T-cell (primary cell): ENCODE results near the gene CCDC91. TPM values are rescaled to one million over a fixed set of nuclear protein-coding genes. Genes with fewer than 3 reads are reported as not detected.
A peak's percentile ranks its signal among the peaks of the same experiment; 100 is the strongest.
"Not testable (repeated sequence)": the region's sequence is repeated elsewhere in the genome, so short reads cannot be mapped to it uniquely, and the experiment has no call there.

Source experiments
- ATAC-seq, 4 experiments: fragments of 200-7000 bp in 3 of 4; fragments of 150-1000 bp in 1 of 4; cut with Tn5 transposase; replicated peaks in 1 of 4; 1 replicate in 3 of 4; 2 replicates in 1 of 4; pipeline ENCODE4 v1.10.0; 2021; ENCODE audit warnings: moderate library complexity in 3 of 4, mild to moderate bottlenecking in 2 of 4, moderate number of reproducible peaks in 1 of 4
- CTCF ChIA-PET, 2 donors: fragments of 300-600 bp; sonication (Branson Sonifier 250); formaldehyde crosslinking; loops; one replicate each; lab custom pipeline; 2022; ENCODE audit warnings: antibody characterized with exemption in 2 of 2; lab: Charles Lee
- POLR2A ChIA-PET, 2 donors: fragments of 300-600 bp; sonication (Branson Sonifier 250); formaldehyde crosslinking; loops; one replicate each; lab custom pipeline; 2022; ENCODE audit warnings: antibody characterized with exemption in 2 of 2; lab: Charles Lee
- DNase-seq, 35 experiments: peaks; one replicate each; pipeline versions ENCODE4 v3.0.0 to v3.0.0-alpha.2; 2013 to 2023
- H3K27ac ChIP-seq: one replicate; pipeline ENCODE4 v1.5.1; 2013; ENCODE audit warnings: low read length
- H3K27me3 ChIP-seq, 2 experiments: replicated peaks in 1 of 2; 1 replicate in 1 of 2; 2 replicates in 1 of 2; pipeline versions ENCODE4 v1.6.1 to v1.7.0; 2013; ENCODE audit warnings: low read length in 1 of 2, mixed read lengths in 1 of 2; ENCODE audit not compliant: control insufficient read depth in 2 of 2, insufficient read depth in 2 of 2; ENCODE audit errors: extremely low read depth in 1 of 2
- H3K36me3 ChIP-seq, 2 donors: 1 replicate in 1 of 2; 2 replicates in 1 of 2; pipeline versions ENCODE4 v1.6.1 to v1.7.0; 2013; ENCODE audit warnings: low read length in 1 of 2; ENCODE audit not compliant: control insufficient read depth in 2 of 2, insufficient read depth in 1 of 2; ENCODE audit errors: extremely low read depth in 1 of 2
- H3K4me1 ChIP-seq, 2 experiments: 1 replicate in 1 of 2; 2 replicates in 1 of 2; pipeline versions ENCODE4 v1.6.1 to v1.7.0; 2013; ENCODE audit warnings: low read length in 2 of 2, mixed read lengths in 1 of 2; ENCODE audit not compliant: insufficient read depth in 2 of 2, control insufficient read depth in 1 of 2; ENCODE audit errors: extremely low read depth in 1 of 2
- H3K4me3 ChIP-seq, 2 donors: 1 replicate in 1 of 2; 2 replicates in 1 of 2; pipeline versions ENCODE4 v1.5.1 to v1.7.0; 2013; ENCODE audit warnings: mild to moderate bottlenecking in 2 of 2, low read length in 1 of 2, moderate library complexity in 1 of 2; ENCODE audit not compliant: control insufficient read depth in 1 of 2; ENCODE audit errors: extremely low read depth in 1 of 2
- H3K9me3 ChIP-seq: 2 replicates; pipeline ENCODE4 v1.7.0; 2013
- H3K27ac Mint-ChIP-seq, 2 donors: one replicate each; pipeline ENCODE4 v1.8.0; 2020 to 2021; ENCODE audit warnings: mild to moderate bottlenecking in 2 of 2, mixed read lengths in 2 of 2
- H3K27me3 Mint-ChIP-seq, 2 donors: one replicate each; pipeline ENCODE4 v1.8.0; 2021 to 2022; ENCODE audit warnings: mixed read lengths in 2 of 2
- H3K36me3 Mint-ChIP-seq: one replicate; pipeline ENCODE4 v1.8.0; 2021; ENCODE audit warnings: mixed read lengths
- H3K4me1 Mint-ChIP-seq, 3 donors: one replicate each; pipeline ENCODE4 v1.8.0; 2020 to 2022; ENCODE audit warnings: mixed read lengths in 3 of 3, mild to moderate bottlenecking in 1 of 3
- H3K4me3 Mint-ChIP-seq, 3 donors: one replicate each; pipeline ENCODE4 v1.8.0; 2020 to 2022; ENCODE audit warnings: mild to moderate bottlenecking in 3 of 3, mixed read lengths in 3 of 3, moderate library complexity in 3 of 3
- H3K9me3 Mint-ChIP-seq, 3 donors: one replicate each; pipeline ENCODE4 v1.8.0; 2020 to 2022; ENCODE audit warnings: mixed read lengths in 3 of 3
- WGBS: methylation state at CpG from one replicate; pipeline ENCODE4 v1.1.5; 2013; ENCODE audit warnings: missing lambda C conversion rate; ENCODE audit not compliant: insufficient coverage; 5-methylcytosine and 5-hydroxymethylcytosine counted together
- total RNA-seq, 35 experiments: library from RNA in 6 of 35; stranded (reverse) in 6 of 35; fragments of 120-200 nt in 1 of 35; gene quantifications; one replicate each; pipeline versions ENCODE4 v1.2.1 to v1.2.4 and lab custom pipeline; 2013 to 2026

CCDC91 gene
- total RNA-seq, 5 donors from 2014 or later (not counting 1 experiment from before 2014, with no cell fraction given): 65.7 to 73.0 (median 68.7) TPM

GRCh38 chr12:28367993-28368392 lies 177.7 kb downstream of the CCDC91 start:
- ChIA-PET POLR2A (no interaction called here), CTCF (no interaction called here)
- peaks cover 19% of the 10 kb centered on the region for H3K9me3 ChIP-seq
- no peak overlapping the region for H3K4me3 ChIP-seq
- H3K36me3 ChIP-seq: peaks cover 19 to 24% of the 10 kb centered on the region in 2 donors
- ATAC-seq: no peak
- H3K36me3 Mint-ChIP-seq: peaks cover 83% of the 10 kb centered on the region
- no peaks in the 10 kb centered on the region for H3K27me3 ChIP-seq
- no peak overlapping the region for H3K27ac ChIP-seq
- peaks cover 15 to 40% (median 37%) of the 10 kb centered on the region in 3 donors for H3K9me3 Mint-ChIP-seq
- no CpG with 5 or more reads among the region's 2 CpGs for WGBS
- no peaks in the 10 kb centered on the region for H3K4me1 ChIP-seq
- no peaks in the 10 kb centered on the region for H3K4me1 Mint-ChIP-seq
- no peak overlapping the region for H3K27ac Mint-ChIP-seq
- H3K4me3 Mint-ChIP-seq: no peak overlapping the region
- no peak for DNase-seq
- H3K27me3 Mint-ChIP-seq: no peaks in the 10 kb centered on the region

- H3K36me3 Mint-ChIP-seq: peaks cover 94% of the 10 kb centered on the region
- Histone ChIP-seq H3K36me3 (peaks cover 19 to 24% of the 10 kb centered on the region in 2 donors), H3K27ac (no peak overlapping the region), H3K4me3 (peak overlapping the region in 1 of 2 donors; percentile 44), H3K27me3 (no peaks in the 10 kb centered on the region), H3K4me1 (no peaks in the 10 kb centered on the region), H3K9me3 (peaks cover 19% of the 10 kb centered on the region)
- H3K27me3 Mint-ChIP-seq: no peaks in the 10 kb centered on the region
- H3K4me1 Mint-ChIP-seq: no peaks in the 10 kb centered on the region
- H3K27ac Mint-ChIP-seq: no peak overlapping the region
- H3K9me3 Mint-ChIP-seq: peaks cover 15 to 40% (median 37%) of the 10 kb centered on the region in 3 donors
- 92% methylated on average over 2 of the region's 2 CpGs for WGBS
- H3K4me3 Mint-ChIP-seq: no peak overlapping the region
- POLR2A ChIA-PET: no interaction called here
- DNase-seq (no peak), ATAC-seq (no peak)
- CTCF ChIA-PET: no interaction called here
Observed at GRCh38 chr12:28369483-28369882, 179.2 kb downstream of the CCDC91 start.

DNA sequence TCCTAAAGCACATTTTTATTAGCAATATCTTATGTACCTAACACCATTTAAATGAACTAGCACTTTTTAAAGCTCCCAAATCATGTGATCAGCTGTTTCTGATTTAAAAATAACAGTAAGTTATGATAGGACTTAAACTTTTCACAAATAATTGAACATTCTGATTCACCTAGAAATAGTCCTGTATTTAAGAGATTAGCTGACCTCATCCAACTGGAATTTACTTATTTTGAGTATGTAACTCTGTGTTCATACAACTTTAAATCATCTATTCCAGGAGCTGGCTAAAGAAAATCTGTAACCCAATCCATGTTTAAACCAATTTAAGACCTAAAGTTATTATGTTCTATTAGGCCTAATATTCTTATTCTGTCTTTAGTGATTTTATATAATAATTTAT lies 184.3 kb downstream of the CCDC91 start:
- POLR2A ChIA-PET: interaction anchor here in 1 of 2 donors (0.6 kb wide), 1 partner anchor 70 kb away, joined by 3 read pairs; no protein-coding TSS in a partner anchor
- H3K27me3 Mint-ChIP-seq: no peaks in the 10 kb centered on the region

GRCh38 chr12:28378736-28379135 lies 188.5 kb downstream of the CCDC91 start:
- no peaks in the 10 kb centered on the region for H3K27me3 ChIP-seq
- H3K36me3 Mint-ChIP-seq: peaks cover 56% of the 10 kb centered on the region
- DNase-seq (no peak), ATAC-seq (no peak)
- H3K4me3 ChIP-seq: no peak overlapping the region
- H3K4me1 Mint-ChIP-seq: peaks cover 0 to 9% (median 6%) of the 10 kb centered on the region in 3 donors
- CTCF ChIA-PET: no interaction called here
- POLR2A ChIA-PET: interaction anchor here in 1 of 2 donors (0.7 kb wide), 1 partner anchor 16 kb away, joined by 3 read pairs; no protein-coding TSS in a partner anchor
- H3K27ac ChIP-seq: no peak overlapping the region
- H3K27me3 Mint-ChIP-seq: no peaks in the 10 kb centered on the region
- H3K27ac Mint-ChIP-seq: no peak overlapping the region
- peaks cover 0 to 7% (median 2%) of the 10 kb centered on the region in 3 donors for H3K9me3 Mint-ChIP-seq
- H3K4me1 ChIP-seq: no peaks in the 10 kb centered on the region
- H3K36me3 ChIP-seq: no peaks in the 10 kb centered on the region
- H3K4me3 Mint-ChIP-seq: no peak overlapping the region
- H3K9me3 ChIP-seq: no peaks in the 10 kb centered on the region

More for the DNA sequence above, 184.3 kb downstream of the CCDC91 start:
- Histone ChIP-seq H3K27me3 (no peaks in the 10 kb centered on the region), H3K27ac (no peak overlapping the region), H3K9me3 (no peaks in the 10 kb centered on the region), H3K36me3 (peaks cover 9 to 10% of the 10 kb centered on the region in 2 donors), H3K4me1 (no peaks in the 10 kb centered on the region), H3K4me3 (no peak overlapping the region)
- Mint-ChIP-seq H3K4me1 (peaks cover 0 to 9% (median 6%) of the 10 kb centered on the region in 3 donors), H3K36me3 (peaks cover 73% of the 10 kb centered on the region), H3K27ac (no peak overlapping the region), H3K9me3 (peaks cover 6 to 24% (median 18%) of the 10 kb centered on the region in 3 donors), H3K4me3 (no peak overlapping the region)
- ATAC-seq (no peak), DNase-seq (no peak)
- CTCF ChIA-PET: interaction anchor here in 1 of 2 donors (0.7 kb wide), 1 partner anchor 15 kb away, joined by 3 read pairs; no protein-coding TSS in a partner anchor

- H3K9me3 Mint-ChIP-seq, H3K27ac Mint-ChIP-seq, H3K36me3 ChIP-seq, H3K27me3 Mint-ChIP-seq, H3K4me3 ChIP-seq, CTCF ChIA-PET, H3K4me3 Mint-ChIP-seq, POLR2A ChIA-PET, H3K4me1 ChIP-seq, ATAC-seq, DNase-seq, H3K4me1 Mint-ChIP-seq, H3K27ac ChIP-seq, H3K27me3 ChIP-seq, H3K9me3 ChIP-seq: not testable (repeated sequence)
- WGBS: no CpG with 5 or more reads among the region's 3 CpGs
- H3K36me3 Mint-ChIP-seq: peaks cover 51% of the 10 kb centered on the region
Observed at GRCh38 chr12:28379779-28380178, 189.5 kb downstream of the CCDC91 start.

- H3K4me3 Mint-ChIP-seq: no peak overlapping the region
- peaks cover 0 to 6% (median 4%) of the 10 kb centered on the region in 3 donors for H3K4me1 Mint-ChIP-seq
- DNase-seq: no peak
- no peaks in the 10 kb centered on the region for H3K4me1 ChIP-seq
- POLR2A ChIA-PET: no interaction called here
- ATAC-seq: no peak
- H3K27ac Mint-ChIP-seq: no peak overlapping the region
- H3K27ac ChIP-seq: no peak overlapping the region
- no peak overlapping the region for H3K4me3 ChIP-seq
- CTCF ChIA-PET: no interaction called here
- peaks cover 0 to 7% (median 0%) of the 10 kb centered on the region in 3 donors for H3K9me3 Mint-ChIP-seq
- H3K27me3 ChIP-seq: no peaks in the 10 kb centered on the region
- peaks cover 51% of the 10 kb centered on the region for H3K36me3 Mint-ChIP-seq
- no CpG with 5 or more reads among the region's 1 CpG for WGBS
- no peaks in the 10 kb centered on the region for H3K9me3 ChIP-seq
- H3K36me3 ChIP-seq: no peaks in the 10 kb centered on the region
- no peaks in the 10 kb centered on the region for H3K27me3 Mint-ChIP-seq
Observed at GRCh38 chr12:28383368-28383767, 193.1 kb downstream of the CCDC91 start.

- Mint-ChIP-seq H3K4me3 (no peak overlapping the region), H3K9me3 (no peaks in the 10 kb centered on the region), H3K27ac (no peak overlapping the region), H3K36me3 (peaks cover 61% of the 10 kb centered on the region), H3K27me3 (no peaks in the 10 kb centered on the region), H3K4me1 (peaks cover 0 to 6% (median 0%) of the 10 kb centered on the region in 3 donors)
- no peak overlapping the region for H3K27ac ChIP-seq
- peaks cover 0 to 6% of the 10 kb centered on the region in 2 donors for H3K36me3 ChIP-seq
- WGBS: 80% methylated on average over 1 of the region's 4 CpGs
- no peaks in the 10 kb centered on the region for H3K9me3 ChIP-seq
- H3K27me3 ChIP-seq: no peaks in the 10 kb centered on the region
- ATAC-seq: no peak
- CTCF ChIA-PET: no interaction called here
- no peak overlapping the region for H3K4me3 ChIP-seq
- DNase-seq: no peak
- POLR2A ChIA-PET: no interaction called here
- no peaks in the 10 kb centered on the region for H3K4me1 ChIP-seq
Observed at GRCh38 chr12:28388879-28389278, 198.6 kb downstream of the CCDC91 start.
